CD4-positive, alpha-beta T cell treated with Interferon gamma for 1 hour (primary cell): Measurements from ENCODE around the gene ENDOV.

Experiments used
- DNase-seq: peaks from one replicate; pipeline ENCODE4 v3.0.0-alpha.2; 2020

ENDOV gene

DNA sequence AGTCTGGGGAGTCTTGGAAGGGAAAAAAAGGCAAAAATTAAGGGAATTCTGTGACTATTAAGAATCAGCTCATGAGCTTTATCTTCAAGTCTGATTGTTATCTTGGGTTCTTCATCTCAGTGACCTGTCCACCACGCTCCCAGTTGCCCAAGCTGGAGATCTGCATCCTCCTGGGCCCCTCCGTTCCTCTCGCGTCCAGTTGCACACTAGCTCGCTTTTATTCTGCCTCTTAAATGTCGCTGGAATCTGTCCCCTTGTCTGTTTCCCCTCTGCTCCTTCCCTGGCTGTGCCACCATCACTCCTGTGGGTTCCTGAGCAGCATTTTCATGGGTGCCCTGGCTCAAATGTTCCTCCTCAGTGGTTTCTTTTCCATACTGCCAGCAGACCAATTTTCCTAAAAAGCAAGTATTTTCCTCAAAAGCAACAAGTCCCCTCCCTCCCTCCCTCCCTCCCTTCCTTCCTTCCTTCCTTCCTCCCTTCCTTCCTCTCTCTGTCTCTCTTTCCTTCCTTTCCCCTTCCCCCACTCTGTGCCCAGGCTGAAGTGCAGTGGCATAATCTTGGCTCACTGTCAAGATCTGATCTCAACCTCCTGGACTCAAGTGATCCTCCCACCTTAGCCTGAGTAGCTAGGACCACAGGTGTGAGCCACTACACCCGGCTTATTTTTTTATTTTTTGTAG, 1.4 kb downstream of the ENDOV start:
- no peak for DNase-seq

DNA sequence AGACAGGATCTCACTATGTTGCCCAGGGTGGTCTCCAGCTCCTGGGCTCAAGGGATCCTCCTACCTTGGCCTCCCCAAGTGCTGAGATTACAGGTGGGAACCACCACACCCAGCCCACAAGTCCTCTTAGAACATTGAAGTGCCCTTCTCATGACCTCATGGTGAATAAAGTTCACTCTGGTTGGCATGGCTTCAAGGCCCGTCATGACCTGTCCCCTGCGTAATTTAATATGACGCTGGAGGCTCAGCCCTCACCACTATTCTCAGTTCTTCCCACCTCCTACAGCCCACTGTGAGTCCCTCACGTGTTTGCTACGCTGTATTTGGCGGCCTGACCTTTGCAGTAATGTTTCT, 1.9 kb downstream of the ENDOV start:
- no peak for DNase-seq

DNA sequence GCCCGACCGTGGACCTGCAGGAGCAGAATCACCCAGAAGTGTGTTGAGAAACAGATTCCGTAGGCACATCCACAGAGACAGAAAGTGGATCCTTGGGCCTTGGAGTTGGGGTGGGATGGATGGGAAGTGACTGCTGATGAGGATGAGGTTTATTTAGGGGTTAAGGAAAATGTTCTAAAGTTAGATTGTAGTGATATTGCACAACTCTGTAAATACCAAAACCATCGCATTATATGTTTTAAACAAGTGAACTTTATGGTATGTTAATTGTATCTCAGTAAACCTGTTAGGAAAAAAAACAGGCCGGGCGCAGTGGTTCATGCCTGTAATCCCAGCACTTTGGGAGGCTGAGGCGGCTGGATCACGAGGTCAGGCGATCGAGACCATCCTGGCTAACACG, 3.6 kb downstream of the ENDOV start:
- DNase-seq: no peak

DNA sequence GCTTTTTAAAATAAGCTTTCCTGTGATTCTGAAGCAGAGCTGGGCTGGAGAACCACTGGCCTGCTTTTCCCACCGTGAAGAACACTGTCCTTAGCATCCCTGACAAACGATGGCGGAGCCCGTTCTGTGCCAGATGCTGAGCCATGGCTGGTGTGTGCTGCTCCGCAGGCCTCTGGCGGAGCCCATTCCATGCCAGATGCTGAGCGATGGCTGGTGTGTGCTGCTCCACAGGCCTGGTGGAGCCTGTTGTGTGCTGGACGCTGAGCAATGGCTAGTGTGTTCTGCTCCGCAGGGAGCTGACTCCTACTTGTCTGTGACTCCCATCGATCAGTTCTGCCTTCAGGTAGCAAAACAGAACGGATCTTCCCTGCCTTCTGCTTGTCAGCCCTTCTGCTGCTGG, 4.3 kb downstream of the ENDOV start:
- DNase-seq: no peak

DNA sequence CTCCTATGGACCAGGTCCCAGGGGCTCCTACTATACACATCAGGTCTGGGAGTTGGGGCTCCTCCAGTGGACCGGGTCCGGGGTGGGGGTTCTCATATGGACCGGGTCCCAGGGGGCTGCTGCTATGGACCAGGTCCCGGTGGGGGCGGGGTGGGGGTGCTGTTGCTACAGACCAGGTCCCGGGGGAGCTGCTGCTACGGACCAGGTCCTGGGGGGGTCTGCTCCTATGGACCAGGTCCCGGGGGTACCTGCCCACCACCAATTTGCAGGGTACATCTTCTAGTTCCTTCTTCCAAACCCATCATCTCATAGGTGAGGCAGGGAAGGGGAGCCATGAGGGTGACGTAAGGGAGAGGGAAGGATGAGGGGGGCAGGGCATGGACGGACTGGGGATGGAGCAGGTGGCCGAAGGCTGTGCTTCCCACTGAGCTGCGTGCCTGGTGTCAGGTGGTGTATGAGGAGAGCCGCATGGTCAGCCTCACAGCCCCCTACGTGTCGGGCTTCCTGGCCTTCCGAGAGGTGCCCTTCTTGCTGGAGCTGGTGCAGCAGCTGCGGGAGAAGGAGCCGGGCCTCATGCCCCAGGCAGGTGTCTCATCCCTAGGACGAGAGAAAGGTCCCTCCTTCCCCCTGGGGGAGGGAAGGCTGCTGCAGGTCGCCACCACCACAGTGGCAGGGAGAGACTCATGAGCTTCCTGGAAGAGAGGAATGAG, 6.6 kb downstream of the ENDOV start:
- DNase-seq: no peak

DNA sequence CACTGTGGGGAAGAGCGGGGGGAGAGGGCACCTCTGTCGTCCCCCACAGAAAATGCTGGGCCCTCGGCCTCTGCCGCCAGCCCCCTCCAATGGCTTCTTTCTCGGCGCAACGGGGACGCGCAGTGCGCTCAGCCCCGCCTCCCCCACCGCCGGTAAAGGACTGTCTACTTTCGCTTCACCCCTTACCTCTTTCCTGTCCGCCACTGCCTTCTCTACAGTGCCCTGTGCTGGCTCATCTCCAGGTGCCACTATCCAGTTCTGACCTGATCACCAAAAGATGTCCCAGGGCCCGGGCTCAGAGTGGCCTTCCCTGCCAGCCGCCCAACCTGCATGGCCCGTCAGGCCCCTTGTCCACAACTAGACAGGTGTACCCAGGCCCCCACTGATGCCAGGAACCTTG, 7.3 kb downstream of the ENDOV start:
- no peak for DNase-seq

DNA sequence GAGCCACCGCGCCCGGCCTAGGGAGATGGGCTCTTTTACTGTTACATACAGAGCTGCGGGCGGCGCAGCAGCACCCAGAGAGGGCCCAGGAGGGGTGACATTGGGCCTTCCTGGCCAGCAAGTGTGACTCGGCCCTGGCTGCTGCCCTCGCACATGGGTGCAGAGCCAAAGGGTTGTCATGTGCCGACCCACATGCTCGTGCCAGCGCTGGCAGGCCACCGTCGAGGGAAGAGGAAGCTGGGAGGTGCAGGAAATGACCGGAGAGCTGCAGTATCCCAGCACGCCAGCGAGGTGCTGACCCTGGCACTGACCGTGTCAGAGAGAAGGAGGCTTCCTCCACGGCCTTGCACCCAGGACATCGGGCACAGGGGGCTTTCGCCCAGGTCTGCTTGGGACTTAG, 8.0 kb downstream of the ENDOV start:
- DNase-seq: no peak

DNA sequence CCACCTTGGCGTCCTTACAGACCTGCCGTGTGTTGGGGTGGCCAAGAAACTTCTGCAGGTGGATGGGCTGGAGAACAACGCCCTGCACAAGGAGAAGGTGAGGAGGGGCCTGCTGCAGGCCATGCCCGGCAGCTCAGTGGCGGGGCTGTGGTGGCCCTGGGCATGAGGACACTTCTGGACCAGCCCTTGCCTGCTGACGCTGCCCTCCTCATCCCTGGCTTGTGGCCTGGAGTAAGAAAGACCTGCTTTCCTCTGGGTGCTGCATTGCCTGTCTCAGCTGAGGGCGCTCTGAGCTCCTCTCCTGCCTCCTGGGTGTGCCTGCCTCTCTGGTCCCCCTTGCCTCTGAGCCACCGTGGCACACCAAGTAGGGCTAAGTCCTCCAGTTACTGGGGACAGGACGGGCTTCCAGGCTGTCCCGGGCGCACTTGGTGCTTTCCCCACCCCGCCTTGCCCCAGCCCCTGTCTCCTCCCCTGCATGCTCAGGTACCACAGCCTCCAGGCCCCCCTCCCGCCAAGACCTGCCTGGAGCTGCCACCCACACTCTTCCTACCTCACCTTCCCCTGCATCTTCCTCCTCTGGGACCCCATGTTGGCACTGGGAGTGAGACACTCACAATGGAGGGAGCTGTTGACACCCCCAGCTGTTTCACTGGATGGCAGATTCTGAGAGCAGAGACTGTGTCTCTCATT, 8.7 kb downstream of the ENDOV start:
- no peak for DNase-seq

GRCh38 chr17:80424261-80424660, 9.3 kb downstream of the ENDOV start:
- no peak for DNase-seq

GRCh38 chr17:80424878-80425765, 10.2 kb downstream of the ENDOV start:
- no peak for DNase-seq

DNA sequence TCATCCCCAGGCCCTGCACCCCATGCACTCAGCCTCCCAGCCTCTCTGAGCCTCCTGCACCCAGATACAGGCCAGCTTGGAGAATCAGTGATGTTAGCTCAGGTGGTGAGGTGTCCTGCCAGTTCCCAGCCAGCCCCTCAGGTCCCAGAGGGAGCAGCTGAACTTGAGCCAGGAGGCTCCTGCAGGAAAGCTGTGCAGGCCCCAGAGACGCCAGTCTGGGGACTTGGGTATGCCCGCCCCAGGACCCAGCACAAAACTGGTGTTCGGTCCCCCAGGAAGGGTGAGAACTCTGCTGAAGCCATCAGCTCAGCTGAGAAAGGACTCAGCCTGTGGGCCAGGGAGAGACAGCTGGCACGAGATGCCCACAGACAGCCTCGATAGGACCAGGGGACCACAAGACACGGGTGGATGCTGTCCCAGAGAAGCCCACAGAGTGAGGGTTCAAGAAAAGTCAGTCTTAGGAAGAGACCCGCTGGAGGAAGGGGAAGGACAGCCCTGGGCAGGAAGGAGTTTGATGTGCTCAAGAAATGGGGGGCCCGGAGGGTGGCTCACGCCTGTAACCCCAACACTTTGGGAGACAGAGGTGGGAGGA, 11.0 kb downstream of the ENDOV start:
- DNase-seq: no peak

GRCh38 chr17:80426671-80427326, 11.8 kb downstream of the ENDOV start:
- peak; percentile 83 for DNase-seq

GRCh38 chr17:80427366-80428282, 12.7 kb downstream of the ENDOV start:
- DNase-seq: no peak

DNA sequence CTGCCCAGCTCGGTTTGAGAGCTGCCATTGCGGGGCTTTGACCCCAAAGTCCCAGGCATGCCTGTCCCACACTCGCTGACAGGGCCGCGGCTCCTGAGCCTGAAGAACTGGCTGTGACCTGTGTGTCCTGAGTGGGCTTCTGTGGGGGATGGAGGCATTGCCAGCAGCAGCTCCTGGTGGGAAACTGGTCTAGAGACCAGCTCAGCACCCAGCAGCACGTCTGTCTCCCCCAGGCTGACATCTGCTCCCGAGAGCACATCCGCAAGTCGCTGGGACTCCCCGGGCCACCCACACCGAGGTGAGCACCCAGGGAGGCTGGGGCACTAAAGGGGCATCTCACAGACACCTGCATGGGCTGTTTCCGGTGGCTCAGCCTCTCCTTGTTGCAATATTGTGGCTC, 13.4 kb downstream of the ENDOV start:
- no peak for DNase-seq

- DNase-seq: no peak
These were observed 13.8 kb downstream of the ENDOV start for GRCh38 chr17:80428796-80429195.

DNA sequence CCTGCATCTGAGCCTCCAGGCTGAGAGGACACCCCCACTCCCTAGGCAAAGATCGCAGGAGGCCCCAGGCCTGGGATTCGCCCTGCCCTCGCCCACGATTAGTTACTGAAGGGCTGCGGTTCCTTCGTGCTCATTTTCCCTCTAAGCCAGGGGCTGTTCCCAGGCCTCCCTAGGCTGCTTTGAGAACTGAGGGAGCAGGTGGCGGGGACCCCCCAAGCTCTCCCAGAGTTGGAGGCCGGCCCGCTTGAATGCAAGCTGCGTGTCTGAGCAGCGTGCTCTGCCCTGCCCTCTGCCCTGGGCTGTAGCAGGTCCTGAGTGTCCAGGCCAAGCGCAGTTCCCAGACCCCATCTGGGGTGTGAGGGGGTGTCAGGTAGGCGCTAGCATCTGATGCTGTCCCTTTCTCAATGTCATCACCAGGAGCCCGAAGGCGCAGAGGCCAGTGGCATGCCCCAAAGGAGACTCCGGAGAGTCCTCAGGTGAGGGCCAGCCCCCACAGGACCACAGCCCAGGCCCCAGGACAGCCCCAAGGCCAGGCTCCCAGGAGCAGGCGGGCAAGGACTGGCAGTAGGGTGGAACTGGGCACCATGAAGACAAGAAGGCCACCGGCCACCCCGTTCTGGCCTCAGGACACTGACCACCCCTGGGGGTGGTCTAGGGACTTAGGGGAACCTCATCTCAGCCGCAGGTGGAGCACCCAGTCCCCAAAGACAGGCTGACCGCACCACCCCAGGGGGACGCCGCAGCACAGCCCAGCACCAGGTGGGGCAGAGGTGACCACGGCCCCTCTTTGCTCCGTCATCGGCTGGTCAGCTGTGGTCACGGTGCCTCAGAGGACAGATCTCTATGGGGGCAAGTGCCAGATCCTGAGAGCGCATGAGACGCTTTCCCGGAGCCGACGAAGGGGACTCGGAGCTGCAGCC, 14.6 kb downstream of the ENDOV start:
- DNase-seq: no peak

GRCh38 chr17:80430446-80431245, 15.7 kb downstream of the ENDOV start:
- DNase-seq: no peak

DNA sequence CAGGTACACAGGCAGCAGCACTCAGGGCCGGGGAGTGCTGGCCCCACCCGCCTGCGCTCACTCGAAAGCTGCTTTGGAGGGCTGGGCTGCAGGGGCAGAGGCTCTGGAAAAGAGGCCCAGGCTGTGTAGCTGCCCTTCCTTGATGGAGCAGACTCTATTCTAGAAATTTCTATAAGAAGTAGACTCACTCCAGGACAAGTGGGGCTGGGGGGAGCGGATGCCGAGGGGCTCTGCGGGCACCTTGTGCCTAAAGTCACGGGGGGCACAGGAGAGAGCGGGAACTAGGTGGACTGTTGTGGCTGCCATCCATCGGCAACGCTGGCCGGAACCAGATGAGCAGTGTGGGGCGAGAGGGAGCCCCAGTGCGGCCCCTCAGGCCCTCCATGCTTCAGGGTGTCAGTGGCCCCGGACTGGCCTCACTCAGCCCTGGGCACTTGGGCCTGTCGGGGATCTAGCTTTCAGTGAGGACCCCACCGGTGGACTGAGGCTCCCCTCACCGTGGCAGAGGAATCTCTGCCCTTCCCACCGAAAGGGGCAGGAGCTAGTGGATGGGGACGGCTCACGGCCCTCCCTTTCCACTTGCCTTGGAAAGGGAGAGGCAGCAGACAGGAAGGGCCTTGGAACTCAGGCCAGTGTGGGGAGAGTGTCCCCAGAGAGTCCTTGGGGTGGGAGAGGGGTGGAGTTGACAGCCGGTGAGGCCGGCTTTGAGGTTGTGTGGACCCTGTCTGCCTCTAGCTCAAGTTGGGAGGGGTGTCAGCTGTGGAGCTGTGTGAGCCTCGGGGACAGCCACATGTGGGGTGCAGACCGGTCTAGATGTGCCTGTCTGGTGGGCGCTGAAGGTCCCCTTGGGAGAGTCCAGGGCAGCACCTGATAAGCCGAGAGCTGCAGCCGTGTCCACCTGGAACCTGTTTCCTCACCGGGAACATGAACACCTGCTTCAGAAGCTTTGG, 16.6 kb downstream of the ENDOV start:
- DNase-seq: no peak
